ENCODE measurements around the gene SENP6.
"Not testable (repeated sequence)": the region's sequence is repeated elsewhere in the genome, so short reads cannot be mapped to it uniquely, and the experiment has no call there.

The SENP6 gene

DNA sequence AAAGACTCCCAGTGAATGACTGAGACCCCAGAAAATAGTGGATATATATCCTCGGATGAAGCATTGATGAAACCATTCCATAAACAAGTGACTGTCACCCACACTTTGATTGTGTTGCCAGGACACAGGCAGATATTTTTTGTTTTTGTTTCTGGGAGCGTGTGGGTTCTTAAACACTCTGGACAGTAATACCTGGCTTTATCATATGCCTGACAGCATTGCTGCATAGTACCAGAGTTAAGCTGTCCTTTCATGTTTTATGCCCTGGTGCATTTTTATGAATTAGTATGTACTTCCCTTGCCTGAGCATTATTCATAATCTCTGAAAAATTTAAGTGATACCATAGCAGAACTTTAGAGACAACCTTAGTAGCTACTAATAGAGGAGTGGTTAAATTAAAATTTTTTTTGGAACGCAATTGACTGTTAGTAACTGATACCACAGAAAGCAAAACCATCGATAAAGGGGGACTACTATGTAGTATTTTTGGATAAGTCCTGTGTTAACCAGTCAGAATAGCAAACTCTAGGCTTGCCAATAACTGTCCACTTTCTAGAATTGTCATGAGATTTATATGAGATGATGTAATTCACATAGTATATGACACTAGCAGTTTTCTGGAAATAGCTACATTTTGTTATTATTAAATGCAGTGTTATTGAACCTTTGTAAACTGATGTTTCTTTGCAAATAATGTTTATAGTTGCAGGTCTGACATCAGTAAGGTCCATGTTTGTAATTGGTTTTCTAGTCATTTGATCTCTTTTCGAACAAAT lies 30.4 kb downstream of the SENP6 start:
- Histone ChIP-seq H3K27ac (no peak overlapping the region), H3K4me3 (no peak overlapping the region)

- Histone ChIP-seq H3K27ac (no peak overlapping the region), H3K4me3 (no peak overlapping the region)
Observed at GRCh38 chr6:75633045-75633444, 31.4 kb downstream of the SENP6 start.

DNA sequence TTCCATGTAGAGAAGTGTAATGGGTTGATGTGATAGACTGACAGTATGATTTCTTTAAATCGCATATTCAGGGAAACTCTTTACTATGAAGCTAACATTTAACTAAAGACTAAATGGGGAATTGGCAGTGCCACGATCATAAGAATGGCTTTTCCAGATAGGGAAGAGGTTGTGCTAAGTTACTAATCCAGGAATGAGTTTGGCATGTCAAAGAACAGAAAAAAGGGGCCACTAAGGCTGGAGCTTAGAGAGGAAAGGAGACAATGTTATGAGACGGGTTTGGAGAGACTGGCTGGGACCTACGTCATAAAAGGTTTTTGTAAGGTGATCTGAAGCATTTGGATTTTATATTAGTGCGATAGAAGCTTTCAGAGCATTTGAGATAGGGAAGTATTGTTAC lies 40.6 kb downstream of the SENP6 start:
- Histone ChIP-seq H3K27ac (no peak overlapping the region), H3K4me3 (no peak overlapping the region)

DNA sequence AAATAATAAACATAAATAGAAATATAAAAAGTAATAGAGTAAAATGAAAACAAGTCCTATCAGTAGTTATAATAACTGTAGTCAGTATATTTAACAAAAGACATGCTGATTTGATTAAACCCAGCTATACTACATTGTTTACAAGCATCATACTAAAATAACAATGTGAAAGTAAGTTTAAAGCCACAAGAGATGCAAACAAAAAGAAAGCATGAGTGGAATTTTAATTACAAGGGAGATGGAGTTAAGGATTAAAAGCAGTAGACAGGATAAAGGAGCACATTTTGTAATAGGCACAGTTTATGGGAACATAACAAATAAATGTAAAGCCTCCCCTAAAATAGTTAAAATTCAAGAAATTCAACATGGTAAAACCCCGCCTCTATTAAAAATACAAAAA lies 41.5 kb downstream of the SENP6 start:
- Histone ChIP-seq H3K27ac (no peak overlapping the region), H3K4me3 (no peak overlapping the region)

GRCh38 chr6:75656479-75656878 lies 54.8 kb downstream of the SENP6 start:
- no peak overlapping the region for H3K27ac ChIP-seq
- H3K4me3 ChIP-seq: no peak overlapping the region

- no peak overlapping the region for H3K4me3 ChIP-seq
- H3K27ac ChIP-seq: peak overlapping the region in 2 of 21 experiments; percentile 31 to 34
Observed at GRCh38 chr6:75657327-75657726, 55.6 kb downstream of the SENP6 start.

GRCh38 chr6:75666592-75666991 lies 64.9 kb downstream of the SENP6 start:
- H3K4me3 ChIP-seq: no peak overlapping the region
- H3K27ac ChIP-seq: no peak overlapping the region

GRCh38 chr6:75673884-75674283 lies 72.2 kb downstream of the SENP6 start:
- no peak overlapping the region for H3K27ac ChIP-seq
- no peak overlapping the region for H3K4me3 ChIP-seq

DNA sequence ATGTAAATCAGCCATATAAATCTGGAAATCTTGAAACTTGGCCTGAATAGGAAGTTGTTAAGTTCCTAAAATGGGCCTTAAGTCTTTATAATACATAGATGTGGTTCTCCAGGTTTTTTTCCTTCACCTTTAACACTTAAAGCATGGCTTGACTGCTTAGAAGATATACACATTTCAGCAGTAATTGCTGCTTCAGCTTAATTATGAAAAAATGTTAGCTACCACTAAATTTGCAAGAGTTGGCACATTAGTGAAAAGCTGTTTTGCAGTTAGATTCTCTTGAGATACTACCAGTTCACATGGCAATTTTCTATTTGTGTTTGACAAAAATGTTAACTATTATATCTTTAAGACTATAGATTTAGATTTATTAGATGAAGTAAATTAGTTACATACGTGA lies 74.7 kb downstream of the SENP6 start:
- H3K4me3 ChIP-seq: no peak overlapping the region
- H3K27ac ChIP-seq: no peak overlapping the region

DNA sequence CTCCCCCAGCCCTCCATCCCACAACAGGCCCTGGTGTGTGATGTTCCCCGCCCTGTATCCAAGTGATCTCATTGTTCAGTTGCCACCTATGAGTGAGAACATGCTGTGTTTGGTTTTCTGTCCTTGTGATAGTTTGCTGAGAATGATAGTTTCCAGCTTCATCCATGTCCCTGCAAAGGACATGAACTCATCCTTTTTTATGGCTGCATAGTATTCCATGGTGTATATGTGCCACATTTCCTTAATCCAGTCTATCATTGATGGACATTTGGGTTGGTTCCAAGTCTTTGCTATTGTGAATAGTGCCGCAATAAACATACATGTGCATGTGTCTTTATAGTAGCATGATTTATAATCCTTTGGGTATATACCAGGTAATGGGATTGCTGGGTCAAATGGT lies 80.9 kb downstream of the SENP6 start:
- not testable (repeated sequence) for H3K27ac ChIP-seq, H3K4me3 ChIP-seq

- not testable (repeated sequence) for H3K27ac ChIP-seq, H3K4me3 ChIP-seq
Observed at GRCh38 chr6:75683005-75683404, 81.3 kb downstream of the SENP6 start.

DNA sequence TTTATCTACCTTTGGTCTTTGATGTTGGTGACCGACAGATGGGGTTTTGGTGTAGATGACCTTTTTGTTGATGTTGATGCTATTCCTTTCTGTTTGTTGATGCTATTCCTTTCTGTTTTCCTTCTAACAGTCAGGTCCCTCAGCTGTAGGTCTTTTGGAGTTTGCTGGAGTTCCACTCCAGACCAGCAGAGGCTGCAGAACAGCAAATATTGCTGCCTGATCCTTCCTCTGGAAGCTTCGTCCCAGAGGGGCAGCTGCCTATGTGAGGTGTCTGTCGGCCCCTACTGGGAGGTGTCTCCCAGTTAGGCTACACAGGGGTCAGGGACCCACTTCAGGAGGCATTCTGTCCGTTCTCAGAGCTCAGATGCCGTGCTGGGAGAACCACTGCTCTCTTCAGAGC lies 85.9 kb downstream of the SENP6 start:
- not testable (repeated sequence) for H3K4me3 ChIP-seq, H3K27ac ChIP-seq

- not testable (repeated sequence) for H3K4me3 ChIP-seq, H3K27ac ChIP-seq
Observed at GRCh38 chr6:75687937-75688336, 86.3 kb downstream of the SENP6 start.

- H3K27ac ChIP-seq: no peak overlapping the region
- no peak overlapping the region for H3K4me3 ChIP-seq
Observed at GRCh38 chr6:75689576-75689975, 87.9 kb downstream of the SENP6 start.

DNA sequence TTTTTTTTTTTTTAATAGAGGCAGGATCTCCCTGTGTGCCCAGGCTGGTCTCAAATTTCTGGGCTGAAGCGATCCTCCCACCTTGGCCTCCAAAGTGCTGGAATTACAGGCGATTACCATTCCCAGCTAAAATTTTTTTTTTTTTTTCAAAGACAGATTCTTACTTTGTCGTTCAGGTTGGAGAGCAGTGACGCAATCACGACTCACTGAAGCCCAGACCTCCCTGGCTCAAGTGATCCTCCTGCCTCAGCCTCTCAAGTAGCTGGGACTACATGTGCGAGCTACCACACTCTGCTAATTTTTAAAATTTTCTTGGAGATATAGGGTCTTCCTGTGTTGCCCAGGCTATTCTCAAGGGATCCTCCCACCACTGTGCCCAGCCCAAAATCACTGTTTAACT lies 89.3 kb downstream of the SENP6 start:
- no peak overlapping the region for H3K27ac ChIP-seq
- no peak overlapping the region for H3K4me3 ChIP-seq

GRCh38 chr6:75693534-75693933 lies 91.9 kb downstream of the SENP6 start:
- no peak overlapping the region for H3K4me3 ChIP-seq
- H3K27ac ChIP-seq: no peak overlapping the region

GRCh38 chr6:75694406-75694805 lies 92.7 kb downstream of the SENP6 start:
- no peak overlapping the region for H3K4me3 ChIP-seq
- no peak overlapping the region for H3K27ac ChIP-seq

DNA sequence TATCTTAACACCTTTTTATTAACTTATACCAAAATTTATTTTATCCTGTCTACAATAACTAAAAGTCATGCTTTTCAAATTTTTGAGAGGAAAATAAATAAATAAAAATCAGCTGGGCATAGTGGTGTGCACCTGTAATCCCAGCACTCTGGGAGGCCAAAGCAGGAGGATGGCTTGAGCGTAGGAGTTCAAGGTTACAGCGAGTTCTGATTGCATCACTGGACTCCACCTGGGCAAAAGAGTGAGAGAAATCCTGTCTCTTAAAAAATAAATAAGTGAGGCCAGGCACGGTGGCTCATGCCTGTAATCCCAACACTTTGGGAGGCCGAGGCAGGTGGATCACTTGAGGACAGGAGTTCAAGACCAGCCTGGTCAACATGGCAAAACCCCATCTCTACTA lies 106.7 kb downstream of the SENP6 start:
- H3K27ac ChIP-seq, H3K4me3 ChIP-seq: not testable (repeated sequence)

DNA sequence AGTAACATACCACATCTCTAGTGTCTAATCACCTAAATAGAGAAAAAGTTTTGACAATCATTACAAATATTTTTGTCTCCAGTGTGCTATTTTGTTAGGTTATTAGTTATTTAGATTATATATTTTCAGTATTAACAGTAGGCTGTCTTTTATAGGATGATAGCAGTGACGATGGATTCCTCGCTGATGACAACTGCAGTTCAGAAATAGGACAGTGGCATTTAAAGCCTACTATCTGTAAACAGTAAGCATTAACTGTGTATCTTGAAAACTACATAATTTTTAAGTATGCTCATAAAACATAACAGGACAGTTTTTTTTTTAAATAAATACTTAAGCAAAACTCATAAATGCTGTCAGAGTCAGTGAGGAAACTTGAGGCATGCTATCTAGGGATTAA lies 109.5 kb downstream of the SENP6 start:
- no peak overlapping the region for H3K4me3 ChIP-seq
- H3K27ac ChIP-seq: no peak overlapping the region

DNA sequence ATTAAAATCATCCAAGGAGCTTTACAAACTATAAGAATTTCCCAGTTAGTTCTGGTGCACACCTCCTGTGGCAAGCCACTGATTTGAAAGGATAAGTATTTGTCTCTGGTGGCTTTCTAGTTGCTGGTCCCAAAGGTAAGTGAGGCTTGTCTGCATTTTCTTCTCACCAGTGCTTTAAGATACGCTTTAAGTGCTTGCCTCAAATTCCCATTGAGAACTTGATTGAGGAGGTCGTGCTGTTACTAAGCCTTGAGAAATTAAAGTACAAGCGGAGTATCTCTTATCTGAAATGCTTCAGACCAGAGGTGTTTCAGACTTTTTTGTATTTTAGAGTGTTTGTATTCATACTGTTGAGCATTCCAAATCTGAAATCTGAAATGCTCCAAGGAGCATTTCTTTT lies 117.5 kb downstream of the SENP6 start:
- no peak overlapping the region for H3K4me3 ChIP-seq
- no peak overlapping the region for H3K27ac ChIP-seq

- Histone ChIP-seq H3K4me3 (no peak overlapping the region), H3K27ac (no peak overlapping the region)
Observed at GRCh38 chr6:75723382-75723781, 121.7 kb downstream of the SENP6 start.

DNA sequence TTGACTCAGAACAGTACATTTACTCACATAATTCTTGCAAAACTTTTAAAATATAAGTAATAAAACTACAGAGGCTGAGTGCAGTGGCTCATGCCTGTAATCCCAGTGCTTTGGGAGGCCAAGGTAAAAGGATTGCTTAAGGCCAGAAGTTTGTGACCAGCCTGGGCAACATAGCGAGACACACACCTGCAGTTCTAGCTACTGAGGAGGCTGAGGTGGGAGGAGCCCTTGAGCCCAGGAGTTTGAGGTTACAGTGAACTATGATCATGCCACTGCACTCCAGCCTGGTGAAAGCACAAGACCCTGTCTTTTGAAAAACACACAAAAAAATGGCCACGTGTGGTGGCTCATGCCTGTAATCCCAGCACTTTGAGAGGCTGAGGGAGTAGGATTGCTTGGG lies 125.5 kb downstream of the SENP6 start:
- Histone ChIP-seq H3K27ac (no peak overlapping the region), H3K4me3 (no peak overlapping the region)

All from skin epidermis (tissue), 12 donors.